ENCODE measurements around the gene ZNRF3.
"Not testable (repeated sequence)": the region's sequence is repeated elsewhere in the genome, so short reads cannot be mapped to it uniquely, and the experiment has no call there.

Gene ZNRF3

GRCh38 chr22:28882878-28883656, at the start of gene ZNRF3:
Gene ZNRF3, plus strand, starts transcription at chr22:28883572. Its CDS starts 195 bp downstream, at chr22:28883767.
- DNase-seq (ENCODE audit: low spot score): peak; percentile 98

- DNase-seq (ENCODE audit: low spot score): no peak
Measured at GRCh38 chr22:28835630-28836189, 47.7 kb upstream of the ZNRF3 start.

- DNase-seq (ENCODE audit: low spot score): no peak
Measured at GRCh38 chr22:28837640-28838039, 45.7 kb upstream of the ZNRF3 start.

GRCh38 chr22:28838971-28839370, 44.4 kb upstream of the ZNRF3 start:
- no peak for DNase-seq (ENCODE audit: low spot score)

- DNase-seq (ENCODE audit: low spot score): no peak
Measured at GRCh38 chr22:28841111-28841510, 42.3 kb upstream of the ZNRF3 start.

GRCh38 chr22:28843633-28844032, 39.7 kb upstream of the ZNRF3 start:
- no peak for DNase-seq (ENCODE audit: low spot score)

GRCh38 chr22:28844277-28844676, 39.1 kb upstream of the ZNRF3 start:
- DNase-seq (ENCODE audit: low spot score): not testable (repeated sequence)

- DNase-seq (ENCODE audit: low spot score): no peak
Measured at GRCh38 chr22:28846994-28847393, 36.4 kb upstream of the ZNRF3 start.

- DNase-seq (ENCODE audit: low spot score): peak; percentile 79
Measured at GRCh38 chr22:28855355-28856094, 27.8 kb upstream of the ZNRF3 start.

- DNase-seq (ENCODE audit: low spot score): no peak
Measured at GRCh38 chr22:28856095-28856455, 27.3 kb upstream of the ZNRF3 start.

- no peak for DNase-seq (ENCODE audit: low spot score)
Measured at GRCh38 chr22:28857288-28857687, 26.1 kb upstream of the ZNRF3 start.

- DNase-seq (ENCODE audit: low spot score): no peak
Measured at GRCh38 chr22:28864878-28865596, 18.3 kb upstream of the ZNRF3 start.

- DNase-seq (ENCODE audit: low spot score): no peak
Measured at GRCh38 chr22:28867191-28867590, 16.2 kb upstream of the ZNRF3 start.

- not testable (repeated sequence) for DNase-seq (ENCODE audit: low spot score)
Measured at GRCh38 chr22:28868389-28868788, 15.0 kb upstream of the ZNRF3 start.

- DNase-seq (ENCODE audit: low spot score): no peak
Measured at GRCh38 chr22:28869736-28870135, 13.6 kb upstream of the ZNRF3 start.

GRCh38 chr22:28873183-28873963, 10.0 kb upstream of the ZNRF3 start:
- DNase-seq (ENCODE audit: low spot score): no peak

GRCh38 chr22:28874061-28874460, 9.3 kb upstream of the ZNRF3 start:
- no peak for DNase-seq (ENCODE audit: low spot score)

- DNase-seq (ENCODE audit: low spot score): no peak
Measured at GRCh38 chr22:28874811-28875320, 8.5 kb upstream of the ZNRF3 start.

GRCh38 chr22:28882545-28882877, 861 bp upstream of the ZNRF3 start:
- peak; percentile 37 for DNase-seq (ENCODE audit: low spot score)

GRCh38 chr22:28883657-28883916, 215 bp downstream of the ZNRF3 start:
- no peak for DNase-seq (ENCODE audit: low spot score)

GRCh38 chr22:28883917-28884746, 760 bp downstream of the ZNRF3 start:
- DNase-seq (ENCODE audit: low spot score): peak; percentile 62

Measured in AG20443 (cell line).